Esophagus squamous epithelium (tissue), 4 donors: ENCODE measurements around the gene EVA1B.

Experiments
- CTCF ChIP-seq, 6 experiments: fragments of 450-650 bp in 4 of 6; fragments of 200-600 bp in 2 of 6; sonication (generic) in 2 of 6; IDR thresholded peaks; one replicate each; pipeline ENCODE4 v1.5.1; 2016 to 2019; ENCODE audit warnings: antibody characterized with exemption in 6 of 6, mild to moderate bottlenecking in 4 of 6, moderate library complexity in 4 of 6
- POLR2A ChIP-seq, 4 donors: fragments of 450-650 bp; IDR thresholded peaks; one replicate each; pipeline ENCODE4 v1.6.1; 2017; ENCODE audit warnings: antibody characterized with exemption in 4 of 4, mild to moderate bottlenecking in 4 of 4, moderate library complexity in 3 of 4

GRCh38 chr1:36337830-36338229 is 14.4 kb upstream of the EVA1B start:
- no peak for TF ChIP-seq CTCF (IDR thresholded peaks at IDR 0.05)
- TF ChIP-seq POLR2A (IDR thresholded peaks at IDR 0.05), result no peak
